Fibroblast of pulmonary artery (primary cell): ENCODE results near the gene POLD3.

Experiments
- DNase-seq: peaks from one replicate; pipeline ENCODE4 v3.0.0-alpha.2; 2010; ENCODE audit warnings: low read depth
- H3K4me3 ChIP-seq: replicated peaks from 2 replicates; pipeline ENCODE4 v1.5.1; 2011; ENCODE audit warnings: low read depth, mild to moderate bottlenecking, control low read depth, low read length, moderate library complexity
- CTCF ChIP-seq: IDR thresholded peaks from 2 replicates; pipeline ENCODE4 v1.5.1; 2011; ENCODE audit warnings: mild to moderate bottlenecking, control low read depth, low read length, inconsistent platforms; ENCODE audit errors: missing control alignments

POLD3 gene

GRCh38 chr11:74678041-74678440 lies 85.7 kb downstream of the POLD3 start:
- DNase-seq = no peak
- no peak for TF ChIP-seq CTCF
- H3K4me3 ChIP-seq = no peak overlapping the region

GRCh38 chr11:74678591-74679512 lies 86.5 kb downstream of the POLD3 start:
- H3K4me3 ChIP-seq = no peak overlapping the region
- TF ChIP-seq CTCF = no peak
- DNase-seq = peak; percentile 73

GRCh38 chr11:74679513-74679865 lies 87.1 kb downstream of the POLD3 start:
- no peak for DNase-seq
- no peak overlapping the region for H3K4me3 ChIP-seq
- TF ChIP-seq CTCF = no peak

- no peak for DNase-seq
- TF ChIP-seq CTCF = no peak
- no peak overlapping the region for H3K4me3 ChIP-seq
Measured at GRCh38 chr11:74680035-74680671, 87.8 kb downstream of the POLD3 start.

GRCh38 chr11:74680703-74681531 lies 88.5 kb downstream of the POLD3 start:
- H3K4me3 ChIP-seq = no peak overlapping the region
- DNase-seq = no peak
- TF ChIP-seq CTCF = no peak

GRCh38 chr11:74681686-74682651 lies 89.6 kb downstream of the POLD3 start:
- DNase-seq = no peak
- no peak for TF ChIP-seq CTCF
- H3K4me3 ChIP-seq = no peak overlapping the region
